GM23338 (cell line): Measurements from ENCODE around the gene FAM222A. TPM values are rescaled to one million over a fixed set of nuclear protein-coding genes. Genes with fewer than 3 reads are reported as not detected.

Experiments
- ATAC-seq: fragments of 200-7000 bp; cut with Tn5 transposase; 3 replicates; pipeline ENCODE4 v1.9.1; 2020
- DNase-seq: peaks from one replicate; pipeline ENCODE4 v3.0.0-alpha.2; 2015; ENCODE audit warnings: low spot score
- H2AFZ ChIP-seq: fragments of 200-600 bp; sonication (generic); 2 replicates; pipeline ENCODE4 v1.8.0; 2016; ENCODE audit warnings: antibody characterized with exemption, mild to moderate bottlenecking, moderate library complexity
- H3F3A ChIP-seq: fragments of 200-600 bp; sonication (generic); replicated peaks from 2 replicates; pipeline ENCODE4 v1.8.0; 2017; ENCODE audit warnings: antibody characterized with exemption, mixed run types, low read depth
- H3K27ac ChIP-seq: fragments of 200-600 bp; sonication (generic); 2 replicates; pipeline ENCODE4 v1.6.1; 2016; ENCODE audit warnings: low read depth
- H3K27me3 ChIP-seq: fragments of 200-600 bp; sonication (generic); 2 replicates; pipeline ENCODE4 v1.8.0; 2016; ENCODE audit warnings: mild to moderate bottlenecking, mixed run types, moderate library complexity; ENCODE audit not compliant: insufficient read depth
- H3K36me3 ChIP-seq: fragments of 200-600 bp; sonication (generic); 2 replicates; pipeline ENCODE4 v1.8.0; 2016; ENCODE audit warnings: mild to moderate bottlenecking; ENCODE audit not compliant: insufficient read depth
- H3K4me1 ChIP-seq: fragments of 200-600 bp; sonication (generic); 2 replicates; pipeline ENCODE4 v1.8.0; 2016; ENCODE audit warnings: mild to moderate bottlenecking, moderate library complexity; ENCODE audit not compliant: insufficient read depth
- H3K4me2 ChIP-seq: fragments of 200-600 bp; sonication (generic); 2 replicates; pipeline ENCODE4 v1.7.1; 2017; ENCODE audit warnings: mixed run types
- H3K4me3 ChIP-seq: fragments of 200-600 bp; sonication (generic); 2 replicates; pipeline ENCODE4 v1.6.1; 2016; ENCODE audit warnings: mixed run types
- H3K79me2 ChIP-seq: fragments of 200-600 bp; sonication (generic); replicated peaks from 2 replicates; pipeline ENCODE4 v1.8.0; 2017; ENCODE audit warnings: mild to moderate bottlenecking; ENCODE audit not compliant: insufficient read depth
- H3K9me2 ChIP-seq: fragments of 200-600 bp; sonication (generic); 2 replicates; pipeline ENCODE4 v1.8.0; 2017; ENCODE audit not compliant: insufficient read depth
- H4K20me1 ChIP-seq: fragments of 200-600 bp; sonication (generic); replicated peaks from 2 replicates; pipeline ENCODE4 v1.8.0; 2017; ENCODE audit warnings: mild to moderate bottlenecking; ENCODE audit not compliant: insufficient read depth
- H3K27ac Mint-ChIP-seq: 2 replicates; pipeline ENCODE4 v1.8.0; 2020; ENCODE audit warnings: inconsistent platforms, mild to moderate bottlenecking, moderate library complexity, mixed read lengths
- H3K27me3 Mint-ChIP-seq: 3 replicates; pipeline ENCODE4 v1.8.0; 2022; ENCODE audit warnings: low read depth, mild to moderate bottlenecking, moderate library complexity, mixed read lengths, inconsistent platforms; ENCODE audit not compliant: insufficient read depth, poor library complexity
- H3K36me3 Mint-ChIP-seq: 3 replicates; pipeline ENCODE4 v1.8.0; 2021; ENCODE audit warnings: low read depth, mild to moderate bottlenecking, inconsistent platforms, moderate library complexity, mixed read lengths
- H3K4me1 Mint-ChIP-seq: 3 replicates; pipeline ENCODE4 v1.8.0; 2020; ENCODE audit warnings: mild to moderate bottlenecking, inconsistent platforms, mixed read lengths
- H3K4me3 Mint-ChIP-seq: 3 replicates; pipeline ENCODE4 v1.8.0; 2021; ENCODE audit warnings: moderate library complexity, mild to moderate bottlenecking, inconsistent platforms, mixed read lengths
- H3K9me3 Mint-ChIP-seq: 3 replicates; pipeline ENCODE4 v1.8.0; 2020; ENCODE audit warnings: moderate library complexity, mild to moderate bottlenecking, inconsistent platforms, mixed read lengths
- CREB1 ChIP-seq: fragments of 250-450 bp; sonication (Bioruptor Pico); IDR thresholded peaks from 2 replicates; pipeline ENCODE4 v1.5.0; 2020; ENCODE audit warnings: low read depth, mild to moderate bottlenecking, moderate library complexity
- ETS1 ChIP-seq: IDR thresholded peaks from 2 replicates; pipeline ENCODE4 v1.6.1; 2016; ENCODE audit warnings: antibody characterized with exemption
- EZH2 ChIP-seq: fragments of 200-600 bp; sonication (generic); IDR thresholded peaks from one replicate; pipeline ENCODE4 v1.8.0; 2017; ENCODE audit warnings: antibody characterized with exemption, mild to moderate bottlenecking, low read depth; ENCODE audit not compliant: unreplicated experiment
- EZH2phosphoT487 ChIP-seq: fragments of 200-600 bp; sonication (generic); IDR thresholded peaks from one replicate; pipeline ENCODE4 v1.8.1; 2018; ENCODE audit warnings: antibody characterized with exemption; ENCODE audit not compliant: unreplicated experiment
- JUNB ChIP-seq: IDR thresholded peaks from one replicate; pipeline ENCODE4 v1.6.1; 2016; ENCODE audit warnings: antibody characterized with exemption; ENCODE audit not compliant: unreplicated experiment
- NANOG ChIP-seq: IDR thresholded peaks from 2 replicates; pipeline ENCODE4 v1.6.1; 2016; ENCODE audit warnings: antibody characterized with exemption, borderline replicate concordance
- POLR2AphosphoS5 ChIP-seq: IDR thresholded peaks from 2 replicates; pipeline ENCODE4 v1.6.1; 2016; ENCODE audit warnings: antibody characterized with exemption, low read depth
- REST ChIP-seq: IDR thresholded peaks from one replicate; pipeline ENCODE4 v1.6.1; 2018; ENCODE audit warnings: antibody characterized with exemption; ENCODE audit not compliant: unreplicated experiment
- STAT1 ChIP-seq: IDR thresholded peaks from one replicate; pipeline ENCODE4 v1.6.1; 2016; ENCODE audit warnings: antibody characterized with exemption; ENCODE audit not compliant: unreplicated experiment
- ZNF114 ChIP-seq: fragments of 250-450 bp; sonication (Bioruptor Pico); IDR thresholded peaks from 2 replicates; pipeline ENCODE4 v1.5.0; 2020; ENCODE audit warnings: mild to moderate bottlenecking, moderate library complexity
- ZNF331 ChIP-seq: fragments of 250-450 bp; sonication (Bioruptor Pico); IDR thresholded peaks from 2 replicates; pipeline ENCODE4 v1.5.0; 2020; ENCODE audit warnings: low read depth, mild to moderate bottlenecking, moderate library complexity
- polyA plus RNA-seq: library from polyadenylated mRNA; unstranded; fragments of >200 nt; fragmentation: Nextera tagmentation; extraction: Ambion mirVana; gene quantifications from 2 replicates; pipeline ENCODE4 v1.2.1, GENCODE V29; 2016
- total RNA-seq: library from RNA; depleted of rRNA; stranded (reverse); fragments of >200 nt; shearing (Covaris generic); gene quantifications from 2 replicates; pipeline ENCODE4 v1.2.3, GENCODE V29; 2014
- TF ChIP-seq, protein P1 (sequence below), 2 experiments: fragments of 200-600 bp in 1 of 2; sonication (generic) in 1 of 2; conservative IDR thresholded peaks; 2 replicates each; pipeline versions ENCODE4 v1.5.1 to v1.6.1; 2016 to 2017; ENCODE audit warnings: antibody characterized with exemption in 2 of 2, low read depth in 2 of 2, mild to moderate bottlenecking in 2 of 2, moderate library complexity in 1 of 2
- TF ChIP-seq, protein P2 (sequence below): fragments of 250-450 bp; sonication (Bioruptor Pico); IDR thresholded peaks from 2 replicates; pipeline ENCODE4 v1.5.0; 2020; ENCODE audit warnings: mild to moderate bottlenecking, moderate library complexity

The FAM222A gene
- total and polyA plus RNA-seq, 2 experiments from 2014 or later, result 0.78 to 2.1 TPM

GRCh38 chr12:109800536-109800935 is 86.9 kb downstream of the FAM222A start:
- H3K36me3 ChIP-seq, result no peaks in the 10 kb centered on the region
- Mint-ChIP-seq H3K36me3 (no peaks in the 10 kb centered on the region), H3K9me3 (no peaks in the 10 kb centered on the region), H3K27me3 (no peaks in the 10 kb centered on the region), H3K4me1 (no peaks in the 10 kb centered on the region), H3K4me3 (no peak overlapping the region), H3K27ac (no peak overlapping the region)
- no peak for TF ChIP-seq STAT1
- no peak for TF ChIP-seq NANOG
- no peak for TF ChIP-seq ETS1
- TF ChIP-seq POLR2AphosphoS5, result no peak
- TF ChIP-seq JUNB, result no peak
- TF ChIP-seq EZH2phosphoT487, result no peak
- no peak for TF ChIP-seq REST
- TF ChIP-seq, protein P1, sequence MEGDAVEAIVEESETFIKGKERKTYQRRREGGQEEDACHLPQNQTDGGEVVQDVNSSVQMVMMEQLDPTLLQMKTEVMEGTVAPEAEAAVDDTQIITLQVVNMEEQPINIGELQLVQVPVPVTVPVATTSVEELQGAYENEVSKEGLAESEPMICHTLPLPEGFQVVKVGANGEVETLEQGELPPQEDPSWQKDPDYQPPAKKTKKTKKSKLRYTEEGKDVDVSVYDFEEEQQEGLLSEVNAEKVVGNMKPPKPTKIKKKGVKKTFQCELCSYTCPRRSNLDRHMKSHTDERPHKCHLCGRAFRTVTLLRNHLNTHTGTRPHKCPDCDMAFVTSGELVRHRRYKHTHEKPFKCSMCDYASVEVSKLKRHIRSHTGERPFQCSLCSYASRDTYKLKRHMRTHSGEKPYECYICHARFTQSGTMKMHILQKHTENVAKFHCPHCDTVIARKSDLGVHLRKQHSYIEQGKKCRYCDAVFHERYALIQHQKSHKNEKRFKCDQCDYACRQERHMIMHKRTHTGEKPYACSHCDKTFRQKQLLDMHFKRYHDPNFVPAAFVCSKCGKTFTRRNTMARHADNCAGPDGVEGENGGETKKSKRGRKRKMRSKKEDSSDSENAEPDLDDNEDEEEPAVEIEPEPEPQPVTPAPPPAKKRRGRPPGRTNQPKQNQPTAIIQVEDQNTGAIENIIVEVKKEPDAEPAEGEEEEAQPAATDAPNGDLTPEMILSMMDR (conservative IDR thresholded peaks at IDR 0.05; ENCODE audit: low read depth in 2 of 2), result no peak
- TF ChIP-seq, protein P2, sequence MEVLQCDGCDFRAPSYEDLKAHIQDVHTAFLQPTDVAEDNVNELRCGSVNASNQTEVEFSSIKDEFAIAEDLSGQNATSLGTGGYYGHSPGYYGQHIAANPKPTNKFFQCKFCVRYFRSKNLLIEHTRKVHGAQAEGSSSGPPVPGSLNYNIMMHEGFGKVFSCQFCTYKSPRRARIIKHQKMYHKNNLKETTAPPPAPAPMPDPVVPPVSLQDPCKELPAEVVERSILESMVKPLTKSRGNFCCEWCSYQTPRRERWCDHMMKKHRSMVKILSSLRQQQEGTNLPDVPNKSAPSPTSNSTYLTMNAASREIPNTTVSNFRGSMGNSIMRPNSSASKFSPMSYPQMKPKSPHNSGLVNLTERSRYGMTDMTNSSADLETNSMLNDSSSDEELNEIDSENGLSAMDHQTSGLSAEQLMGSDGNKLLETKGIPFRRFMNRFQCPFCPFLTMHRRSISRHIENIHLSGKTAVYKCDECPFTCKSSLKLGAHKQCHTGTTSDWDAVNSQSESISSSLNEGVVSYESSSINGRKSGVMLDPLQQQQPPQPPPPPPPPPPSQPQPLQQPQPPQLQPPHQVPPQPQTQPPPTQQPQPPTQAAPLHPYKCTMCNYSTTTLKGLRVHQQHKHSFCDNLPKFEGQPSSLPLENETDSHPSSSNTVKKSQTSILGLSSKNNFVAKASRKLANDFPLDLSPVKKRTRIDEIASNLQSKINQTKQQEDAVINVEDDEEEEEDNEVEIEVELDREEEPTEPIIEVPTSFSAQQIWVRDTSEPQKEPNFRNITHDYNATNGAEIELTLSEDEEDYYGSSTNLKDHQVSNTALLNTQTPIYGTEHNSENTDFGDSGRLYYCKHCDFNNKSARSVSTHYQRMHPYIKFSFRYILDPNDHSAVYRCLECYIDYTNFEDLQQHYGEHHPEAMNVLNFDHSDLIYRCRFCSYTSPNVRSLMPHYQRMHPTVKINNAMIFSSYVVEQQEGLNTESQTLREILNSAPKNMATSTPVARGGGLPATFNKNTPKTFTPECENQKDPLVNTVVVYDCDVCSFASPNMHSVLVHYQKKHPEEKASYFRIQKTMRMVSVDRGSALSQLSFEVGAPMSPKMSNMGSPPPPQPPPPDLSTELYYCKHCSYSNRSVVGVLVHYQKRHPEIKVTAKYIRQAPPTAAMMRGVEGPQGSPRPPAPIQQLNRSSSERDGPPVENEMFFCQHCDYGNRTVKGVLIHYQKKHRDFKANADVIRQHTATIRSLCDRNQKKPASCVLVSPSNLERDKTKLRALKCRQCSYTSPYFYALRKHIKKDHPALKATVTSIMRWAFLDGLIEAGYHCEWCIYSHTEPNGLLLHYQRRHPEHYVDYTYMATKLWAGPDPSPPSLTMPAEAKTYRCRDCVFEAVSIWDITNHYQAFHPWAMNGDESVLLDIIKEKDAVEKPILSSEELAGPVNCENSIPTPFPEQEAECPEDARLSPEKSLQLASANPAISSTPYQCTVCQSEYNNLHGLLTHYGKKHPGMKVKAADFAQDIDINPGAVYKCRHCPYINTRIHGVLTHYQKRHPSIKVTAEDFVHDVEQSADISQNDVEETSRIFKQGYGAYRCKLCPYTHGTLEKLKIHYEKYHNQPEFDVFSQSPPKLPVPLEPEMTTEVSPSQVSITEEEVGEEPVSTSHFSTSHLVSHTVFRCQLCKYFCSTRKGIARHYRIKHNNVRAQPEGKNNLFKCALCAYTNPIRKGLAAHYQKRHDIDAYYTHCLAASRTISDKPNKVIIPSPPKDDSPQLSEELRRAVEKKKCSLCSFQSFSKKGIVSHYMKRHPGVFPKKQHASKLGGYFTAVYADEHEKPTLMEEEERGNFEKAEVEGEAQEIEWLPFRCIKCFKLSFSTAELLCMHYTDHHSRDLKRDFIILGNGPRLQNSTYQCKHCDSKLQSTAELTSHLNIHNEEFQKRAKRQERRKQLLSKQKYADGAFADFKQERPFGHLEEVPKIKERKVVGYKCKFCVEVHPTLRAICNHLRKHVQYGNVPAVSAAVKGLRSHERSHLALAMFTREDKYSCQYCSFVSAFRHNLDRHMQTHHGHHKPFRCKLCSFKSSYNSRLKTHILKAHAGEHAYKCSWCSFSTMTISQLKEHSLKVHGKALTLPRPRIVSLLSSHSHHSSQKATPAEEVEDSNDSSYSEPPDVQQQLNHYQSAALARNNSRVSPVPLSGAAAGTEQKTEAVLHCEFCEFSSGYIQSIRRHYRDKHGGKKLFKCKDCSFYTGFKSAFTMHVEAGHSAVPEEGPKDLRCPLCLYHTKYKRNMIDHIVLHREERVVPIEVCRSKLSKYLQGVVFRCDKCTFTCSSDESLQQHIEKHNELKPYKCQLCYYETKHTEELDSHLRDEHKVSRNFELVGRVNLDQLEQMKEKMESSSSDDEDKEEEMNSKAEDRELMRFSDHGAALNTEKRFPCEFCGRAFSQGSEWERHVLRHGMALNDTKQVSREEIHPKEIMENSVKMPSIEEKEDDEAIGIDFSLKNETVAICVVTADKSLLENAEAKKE (CRISPR knock-in tag), result no peak
- TF ChIP-seq ZNF114 (CRISPR knock-in tag), result no peak
- no peak for TF ChIP-seq EZH2
- TF ChIP-seq CREB1 (CRISPR knock-in tag), result no peak
- no peak for TF ChIP-seq ZNF331
- ATAC-seq (no peak), DNase-seq (no peak)
- H4K20me1 ChIP-seq, result no peaks in the 10 kb centered on the region
- H3K4me1 ChIP-seq, result no peaks in the 10 kb centered on the region
- no peak overlapping the region for H3K27ac ChIP-seq
- no peak overlapping the region for H2AFZ ChIP-seq
- no peak overlapping the region for H3K4me2 ChIP-seq
- no peaks in the 10 kb centered on the region for H3K27me3 ChIP-seq
- H3K9me2 ChIP-seq, result no peaks in the 10 kb centered on the region
- no peak overlapping the region for H3K4me3 ChIP-seq
- H3K79me2 ChIP-seq, result no peaks in the 10 kb centered on the region
- H3F3A ChIP-seq, result no peaks in the 10 kb centered on the region
